NCI-H510A (cell line): Measurements from ENCODE around the gene CLEC1B.
"Not testable (repeated sequence)": the region's sequence is repeated elsewhere in the genome, so short reads cannot be mapped to it uniquely, and the experiment has no call there.

ENCODE experiments used
- DNase-seq: peaks from one replicate; lab custom pipeline; 2025; lab: John Stamatoyannopoulos, UW

Gene CLEC1B

DNA sequence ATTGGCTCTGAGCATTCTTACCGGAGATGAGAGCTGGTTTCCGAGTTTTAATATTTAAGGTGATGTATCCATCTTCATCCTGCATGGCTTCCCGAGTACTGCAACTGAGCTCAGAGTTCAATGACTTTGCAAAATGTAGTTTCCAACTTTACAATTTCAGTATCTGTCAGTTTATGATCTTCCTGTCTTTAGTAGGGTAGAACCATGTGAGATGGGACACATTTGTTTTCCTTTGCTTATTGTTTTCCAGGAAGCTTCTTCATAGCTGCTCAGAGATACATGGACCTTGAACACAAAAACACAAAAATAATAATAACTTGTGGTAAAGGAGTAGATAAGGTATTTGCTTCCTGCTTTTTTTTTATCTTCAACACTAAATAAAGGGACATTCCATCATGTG, at the start of gene CLEC1B:
CLEC1B (minus strand) TSS at position 106 of the 400 bp plus-strand sequence; CDS start at position 85, 21 bp downstream.
- DNase-seq = no peak

DNA sequence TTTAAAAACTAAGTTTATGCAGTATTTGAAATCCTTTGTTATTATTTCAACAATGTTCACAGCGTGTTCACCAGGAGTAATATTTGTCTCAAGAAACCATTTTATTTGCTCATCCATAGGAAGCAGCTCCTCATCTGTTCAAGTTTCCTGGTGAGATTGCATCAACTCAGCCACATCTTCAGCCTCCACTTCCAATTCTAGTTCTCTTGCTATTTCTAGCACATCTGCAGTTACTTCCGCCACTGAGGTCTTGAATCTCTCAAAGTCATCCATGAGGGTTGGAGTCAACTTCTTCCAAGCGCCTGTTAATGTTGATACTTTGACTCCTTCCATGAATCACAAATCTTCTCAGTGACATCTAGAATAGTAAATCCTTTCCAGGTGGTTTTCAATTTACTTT, 49.6 kb upstream of the CLEC1B start:
- DNase-seq = no peak

DNA sequence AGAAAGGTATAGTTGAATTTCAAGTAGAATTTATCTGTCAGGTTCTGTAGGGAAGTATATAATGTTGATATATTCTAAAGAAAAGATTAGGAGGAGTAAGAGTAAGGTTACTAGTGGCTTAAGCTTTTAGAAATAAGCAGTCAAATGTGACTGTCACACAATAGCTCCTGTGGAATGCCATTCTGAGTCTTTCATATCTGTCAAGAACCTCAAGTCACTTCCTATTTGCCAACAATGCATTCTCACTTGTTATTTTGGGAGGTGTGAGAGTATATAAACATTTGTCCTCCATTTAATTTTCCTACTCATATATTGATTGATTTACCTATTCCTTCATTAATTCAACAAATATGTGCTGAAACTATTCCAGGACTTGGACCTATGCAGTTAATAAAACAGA, 43.2 kb upstream of the CLEC1B start:
- no peak for DNase-seq

DNA sequence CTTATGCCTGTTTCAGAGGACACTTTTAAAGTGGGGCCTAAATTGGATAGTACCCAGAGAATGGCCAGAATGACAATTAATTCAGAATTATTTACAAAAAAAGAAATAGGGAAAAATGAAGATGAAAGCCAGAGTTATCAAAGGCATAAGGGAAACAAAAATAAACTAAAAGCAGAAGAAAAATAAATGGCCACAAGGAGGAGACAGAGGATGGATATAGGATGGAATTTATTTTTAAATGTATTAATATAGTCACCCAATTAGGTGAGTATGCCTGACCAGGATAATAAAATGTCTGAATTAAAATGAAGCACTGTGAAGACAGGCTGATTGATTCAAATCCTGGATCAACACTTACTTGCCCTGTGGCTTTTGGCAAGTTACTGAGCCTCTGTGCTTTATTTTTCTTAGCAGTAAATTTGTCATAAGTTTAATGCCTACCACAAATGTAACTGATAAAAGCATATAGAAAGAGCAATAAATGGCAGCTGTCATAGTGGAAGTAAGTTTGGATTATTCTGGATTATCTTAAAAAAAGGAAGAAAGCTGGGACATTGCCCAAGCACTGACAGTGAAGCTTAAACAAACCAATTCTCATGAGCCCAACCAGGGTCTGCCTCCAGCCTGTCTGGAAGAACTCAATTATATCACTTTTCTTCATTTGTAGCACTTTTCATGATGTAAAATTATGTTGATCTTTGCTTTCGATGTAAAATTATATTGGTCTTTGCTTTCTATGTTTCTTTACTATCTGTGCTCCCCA, 35.0 kb upstream of the CLEC1B start:
- DNase-seq = no peak

DNA sequence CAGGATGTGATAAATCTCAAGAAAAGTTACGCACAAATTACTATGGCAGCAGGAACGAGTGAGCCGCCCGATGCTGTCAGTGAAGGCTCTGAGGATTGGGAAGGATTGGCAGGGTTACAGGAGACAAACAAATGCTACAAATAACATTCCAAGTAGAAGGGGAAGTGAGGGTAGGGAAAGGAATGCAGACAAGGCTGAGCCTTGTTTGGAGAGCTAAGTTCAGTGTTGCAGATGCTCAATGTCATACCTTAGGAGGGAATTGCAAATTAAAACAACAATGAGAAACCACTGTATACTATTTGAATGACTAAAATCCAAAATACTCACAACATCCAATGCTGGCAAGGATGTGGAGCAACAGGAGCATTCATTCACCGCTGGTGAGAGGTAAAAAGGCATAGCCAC, 32.9 kb upstream of the CLEC1B start:
- DNase-seq = no peak

DNA sequence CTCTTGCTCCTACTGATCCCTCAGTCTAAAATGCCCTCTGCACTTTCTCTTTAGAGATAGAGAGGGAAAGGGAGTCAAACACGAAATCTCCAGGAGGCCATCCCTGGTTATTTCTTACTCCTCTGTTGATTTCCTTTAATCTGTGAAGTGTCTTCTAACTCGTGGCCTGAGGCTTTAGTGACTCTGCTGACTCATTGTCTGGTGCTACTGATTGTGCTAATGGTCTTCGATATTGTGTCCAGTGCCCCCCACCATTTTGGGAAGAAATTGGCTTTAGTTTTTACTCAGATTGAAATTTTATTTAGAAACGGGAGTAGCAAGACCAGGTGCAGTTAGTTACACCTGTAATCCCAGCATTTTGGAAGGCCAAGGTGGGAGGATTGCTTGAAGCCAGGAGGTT, 32.4 kb upstream of the CLEC1B start:
- no peak for DNase-seq

DNA sequence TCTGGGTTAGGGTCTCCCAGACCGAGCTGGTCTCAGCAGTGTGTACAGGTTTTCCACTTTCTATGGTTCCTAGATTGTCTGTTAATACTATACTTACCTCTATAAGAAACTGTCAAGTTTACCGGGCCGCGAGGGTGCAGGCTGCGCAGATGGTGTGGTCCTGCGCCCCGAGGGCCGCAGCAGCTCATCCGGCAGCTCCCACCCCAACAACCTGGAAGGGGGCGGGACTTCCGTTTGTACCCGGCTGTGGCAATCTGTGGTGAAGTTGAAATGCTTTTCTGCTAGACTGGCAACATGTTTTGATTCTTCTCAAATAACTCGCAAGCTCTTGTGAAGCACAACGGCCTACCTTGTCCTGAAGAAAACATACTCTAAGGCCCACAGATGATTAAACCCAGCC, 31.5 kb upstream of the CLEC1B start, which contains the start of gene CLEC9A:
CLEC9A (plus strand) TSS at position 237 of the 400 bp plus-strand sequence. CDS start 22,006 bp downstream, outside the sequence.
- DNase-seq = no peak

DNA sequence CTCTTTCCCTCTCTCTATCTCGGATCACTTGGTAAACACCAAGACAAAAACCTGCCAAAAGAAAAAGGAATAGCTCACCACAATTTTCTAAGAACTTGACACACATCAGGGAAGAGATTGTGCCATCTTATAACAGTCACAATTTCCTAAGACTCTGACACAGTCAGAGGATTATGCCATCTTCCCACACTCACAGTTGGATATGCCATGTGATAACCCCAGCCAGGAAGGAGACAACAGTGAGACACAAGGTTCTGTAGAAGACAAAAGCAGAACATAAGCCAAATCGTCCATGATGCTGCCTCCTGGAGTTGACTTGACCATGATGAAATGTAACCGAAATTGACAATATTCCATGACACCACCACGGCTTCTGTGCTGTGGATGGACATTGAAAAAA, 28.8 kb upstream of the CLEC1B start:
- no peak for DNase-seq

DNA sequence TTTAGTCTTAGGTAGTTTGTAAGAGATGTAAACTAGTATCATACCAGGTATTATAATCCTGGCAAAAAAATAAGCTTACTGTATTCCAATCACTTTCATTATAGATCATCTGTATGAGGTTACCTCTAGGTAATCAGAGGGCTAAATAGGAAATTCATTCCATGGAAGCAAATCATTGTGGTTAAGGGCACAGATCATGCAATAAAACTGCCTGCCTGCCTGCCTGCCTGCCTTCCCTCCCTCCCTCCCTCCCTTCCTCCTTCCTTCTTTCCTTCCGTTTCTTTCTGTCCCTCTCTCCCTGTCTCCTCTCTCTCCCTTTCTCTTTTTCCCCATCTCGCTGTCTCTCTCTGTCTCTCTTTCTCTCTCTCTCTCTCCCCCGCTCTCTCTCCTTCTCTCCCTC, 28.4 kb upstream of the CLEC1B start:
- DNase-seq = no peak

DNA sequence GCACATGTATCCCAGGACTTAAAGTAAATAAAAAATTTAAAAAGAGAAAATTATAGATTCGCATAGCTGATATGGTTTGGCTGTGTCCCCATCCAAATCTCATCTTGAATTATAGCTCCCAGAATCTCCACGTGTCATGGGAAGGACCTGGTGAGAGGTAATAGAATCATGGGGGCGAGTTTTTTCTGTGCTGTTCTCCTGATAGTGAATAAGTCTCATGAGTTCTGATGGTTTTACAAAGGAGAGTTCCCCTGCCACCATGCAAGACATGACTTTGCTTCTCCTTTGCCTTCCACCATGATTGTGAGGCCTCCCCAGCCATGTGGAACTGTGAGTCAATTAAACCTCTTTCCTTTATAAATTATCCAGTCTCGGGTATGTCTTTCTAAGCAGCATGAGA, 27.7 kb upstream of the CLEC1B start:
- DNase-seq = not testable (repeated sequence)

DNA sequence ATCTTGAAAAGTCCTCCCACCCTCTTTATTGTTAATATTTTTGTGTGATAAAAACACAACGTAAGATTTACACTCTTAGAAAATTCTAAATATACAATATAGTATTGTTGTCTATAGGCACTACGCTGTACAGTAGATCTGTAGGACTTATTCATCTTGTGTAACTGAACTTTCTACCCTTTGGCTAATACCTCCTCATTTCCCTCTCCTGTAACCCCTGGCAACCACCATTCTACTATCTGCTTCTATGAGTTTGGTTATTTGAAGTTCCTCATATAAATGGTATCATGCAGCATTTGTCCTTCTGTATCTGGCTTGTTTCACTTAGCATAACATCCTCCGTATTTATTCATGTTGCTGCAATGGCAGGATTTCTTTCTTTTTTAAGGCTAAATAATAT, 26.3 kb upstream of the CLEC1B start:
- no peak for DNase-seq

DNA sequence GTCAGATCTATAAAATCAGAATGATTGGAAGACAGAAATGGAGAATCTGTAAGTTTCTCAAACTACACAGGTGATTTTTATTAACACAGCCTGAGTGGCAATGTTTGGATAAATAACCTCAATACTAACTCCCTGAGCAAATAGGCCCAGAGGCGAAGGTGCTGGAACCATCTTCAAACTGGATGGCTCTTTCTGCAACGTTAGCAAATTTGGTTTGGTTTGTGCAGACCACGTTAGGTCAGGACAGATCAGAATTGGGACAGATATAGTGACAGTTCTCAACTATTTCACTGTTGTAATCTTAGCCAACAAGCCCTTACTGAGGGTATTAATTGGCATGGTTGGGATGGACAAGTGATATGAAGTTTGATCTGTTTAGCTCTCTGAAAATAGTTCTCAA, 22.4 kb upstream of the CLEC1B start:
- no peak for DNase-seq

DNA sequence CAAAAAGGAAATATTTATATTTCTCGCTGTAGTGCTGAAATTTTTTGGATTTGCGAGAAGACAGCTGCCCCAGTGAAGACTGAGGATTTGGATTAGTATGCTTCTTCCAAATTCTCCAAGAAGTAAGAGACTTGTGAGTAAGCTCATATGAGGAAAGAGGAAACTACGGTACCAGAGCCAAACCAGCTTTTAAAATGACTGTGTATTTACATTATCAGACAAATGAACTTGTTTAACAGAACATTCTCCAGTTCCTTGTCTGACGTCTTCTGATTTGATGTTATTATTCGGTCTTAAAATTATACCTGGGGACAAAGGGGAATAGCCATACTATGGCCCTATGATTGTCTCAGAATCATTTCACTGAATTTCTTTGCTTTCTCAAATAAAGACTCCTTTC, 19.5 kb upstream of the CLEC1B start:
- DNase-seq = no peak

DNA sequence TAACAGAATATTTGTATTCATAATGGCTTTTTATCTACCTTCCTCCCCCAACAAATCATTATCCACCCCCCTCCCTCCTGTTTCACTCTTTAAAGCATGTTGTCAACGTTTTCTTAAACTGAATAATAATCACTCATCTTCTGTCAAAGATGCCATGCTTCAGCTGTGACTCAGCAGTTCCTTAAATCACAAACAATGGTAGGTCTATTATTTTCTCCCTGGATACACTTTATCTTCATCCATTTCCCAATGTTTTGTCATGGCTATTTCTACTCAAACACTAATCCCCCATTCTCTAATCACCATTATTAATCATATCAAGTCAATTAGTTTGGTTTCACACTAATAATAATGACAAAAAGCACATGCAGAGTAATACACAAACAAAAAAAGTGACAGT, 18.0 kb upstream of the CLEC1B start:
- no peak for DNase-seq

DNA sequence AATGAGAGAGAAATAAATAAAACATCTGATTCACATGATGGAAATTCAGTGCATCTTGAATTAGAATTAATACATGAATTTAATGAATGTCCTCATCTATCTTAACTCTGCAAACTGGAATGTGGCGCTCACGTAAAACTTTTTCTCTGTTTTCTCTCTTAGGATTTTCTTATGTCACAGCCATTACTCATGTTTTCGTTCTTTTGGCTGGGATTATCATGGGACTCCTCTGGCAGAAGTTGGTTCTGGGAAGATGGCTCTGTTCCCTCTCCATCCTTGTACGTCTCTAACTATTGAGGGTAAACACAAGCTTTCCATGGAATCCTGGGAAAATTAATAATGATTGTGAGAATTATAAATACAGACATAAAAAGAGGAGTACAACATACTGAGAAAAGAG, 16.5 kb upstream of the CLEC1B start:
- DNase-seq = no peak

DNA sequence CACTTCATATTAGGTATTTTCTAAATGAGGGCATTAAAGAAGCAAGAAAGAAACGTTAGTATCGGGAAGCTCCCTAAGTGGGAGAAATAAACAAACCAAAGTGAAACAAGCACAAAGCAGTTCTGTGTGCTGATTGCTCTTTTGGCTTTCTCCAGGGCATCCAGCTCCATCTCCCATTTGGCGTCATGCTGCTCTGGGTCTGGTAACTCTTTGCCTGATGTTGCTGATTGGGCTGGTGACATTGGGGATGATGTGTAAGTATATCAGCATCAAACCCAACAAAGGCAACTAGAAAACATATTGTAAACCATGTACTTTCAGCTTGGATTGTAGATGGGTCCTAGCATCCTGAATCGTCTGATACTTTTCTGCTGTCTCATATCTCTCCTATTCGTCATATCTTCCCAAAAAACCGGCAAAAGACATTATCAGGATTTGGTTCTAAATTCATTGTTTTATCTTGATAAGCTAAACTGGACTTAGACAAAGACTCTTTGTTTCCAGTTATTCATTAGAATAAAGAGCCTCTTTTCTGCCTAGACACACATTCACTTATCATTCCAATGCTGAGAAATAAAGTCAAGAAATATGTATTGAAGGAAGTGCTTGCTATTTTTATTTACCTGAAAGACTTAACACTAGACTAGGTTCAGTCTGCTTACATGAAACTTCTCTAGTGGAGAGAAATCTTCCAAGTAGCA, 13.9 kb upstream of the CLEC1B start:
- no peak for DNase-seq

DNA sequence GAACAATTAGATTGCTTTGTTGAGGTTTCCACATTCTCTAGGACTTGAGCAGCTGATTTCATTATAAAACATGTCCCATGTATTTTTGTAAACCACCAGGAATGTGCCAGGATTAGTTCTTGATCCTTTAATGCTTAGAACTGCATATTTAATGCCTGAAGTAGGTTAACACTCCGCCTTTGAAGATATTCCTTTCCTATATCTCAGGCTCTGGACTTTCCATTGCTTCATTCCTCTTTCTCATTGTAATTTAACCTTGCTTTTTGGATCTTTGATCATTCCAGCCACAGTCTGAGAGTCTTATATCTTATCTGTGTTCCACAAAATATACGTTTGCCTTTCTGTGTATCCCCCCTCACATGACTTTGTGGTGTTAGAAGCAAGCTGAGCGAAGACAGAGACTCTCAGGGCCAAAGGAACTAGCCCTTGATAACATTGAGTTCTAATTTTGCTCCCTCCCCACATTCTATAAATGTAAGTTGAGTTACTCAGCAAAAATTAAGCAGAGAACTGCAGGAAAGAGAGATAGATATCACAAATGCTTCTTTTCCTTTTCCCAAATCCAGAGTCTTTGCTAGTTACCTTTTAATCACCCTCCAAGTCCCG, 2.4 kb upstream of the CLEC1B start:
- no peak for DNase-seq

DNA sequence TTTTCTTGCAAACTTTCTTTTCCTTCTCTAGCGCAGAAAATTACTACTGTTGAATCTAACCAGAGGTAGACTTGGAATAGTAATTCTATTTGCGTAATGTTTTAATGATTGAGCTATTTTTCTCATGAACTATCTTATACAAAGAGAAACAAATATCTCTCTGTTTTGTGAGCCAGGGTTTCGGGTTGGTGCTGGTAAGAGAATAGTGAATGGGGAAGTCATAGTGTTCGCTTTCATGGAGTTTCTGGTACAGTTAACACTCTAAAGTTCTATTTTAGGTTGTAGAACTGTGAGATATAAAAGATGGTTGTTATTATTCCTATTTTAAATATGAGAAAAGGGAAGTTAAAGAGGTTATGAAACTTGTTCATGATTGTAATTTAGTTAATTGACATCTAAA, 6.6 kb downstream of the CLEC1B start:
- no peak for DNase-seq

DNA sequence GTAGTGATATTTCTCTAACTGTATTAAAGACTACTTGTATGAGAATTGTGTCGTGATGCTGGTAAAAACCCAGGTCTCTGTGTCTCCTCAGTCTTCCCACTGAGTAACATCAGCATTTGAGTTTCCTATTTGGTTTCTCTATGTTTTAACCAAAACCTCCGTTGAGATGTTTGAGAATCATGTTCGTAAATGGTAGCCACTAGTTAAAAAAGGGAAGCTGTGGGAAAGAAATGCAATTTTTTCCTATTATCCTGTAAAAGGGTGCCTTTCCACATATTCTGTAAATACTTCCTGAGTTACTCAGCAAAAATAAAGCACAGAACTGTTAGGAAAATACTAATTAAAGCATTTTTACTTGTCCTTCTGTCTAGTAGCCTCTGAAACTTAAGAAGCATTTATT, 7.0 kb downstream of the CLEC1B start:
- DNase-seq = no peak

DNA sequence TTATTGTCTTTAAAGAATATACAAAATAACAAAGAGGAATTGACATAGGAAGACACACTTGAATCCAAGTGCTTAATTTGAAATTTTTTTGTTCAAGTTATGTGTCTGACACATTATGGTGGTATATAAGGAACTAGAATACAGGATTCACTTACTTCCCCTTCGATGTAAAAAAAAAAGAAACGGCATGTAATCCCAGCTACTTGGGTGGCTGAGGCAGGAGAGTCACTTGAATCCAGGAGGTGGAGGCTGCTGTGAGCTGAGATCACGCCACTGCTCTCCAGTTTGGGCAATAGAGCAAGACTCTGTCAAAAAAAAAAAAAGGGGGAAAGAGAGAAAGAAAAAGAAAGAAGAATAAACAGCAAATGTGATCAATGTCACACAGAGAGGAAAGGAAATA, 18.8 kb downstream of the CLEC1B start:
- DNase-seq = no peak

DNA sequence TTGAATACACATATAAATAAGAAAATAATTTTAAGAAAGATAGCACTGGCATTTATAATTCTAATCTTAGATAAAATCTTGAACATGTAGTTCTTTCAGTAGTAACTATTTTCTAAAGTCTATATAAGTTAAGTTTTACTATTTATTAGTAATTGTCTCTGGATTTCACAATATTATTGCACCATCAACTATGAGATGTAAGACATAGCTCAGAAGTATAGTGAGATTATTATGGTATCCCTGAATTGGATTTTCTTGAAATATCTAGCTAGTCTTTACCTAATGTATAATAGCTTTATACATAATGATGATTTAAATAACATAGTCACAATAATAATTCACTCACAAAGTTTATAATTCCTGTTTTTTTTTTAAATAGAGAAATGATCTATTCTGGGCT, 21.0 kb downstream of the CLEC1B start:
- no peak for DNase-seq

DNA sequence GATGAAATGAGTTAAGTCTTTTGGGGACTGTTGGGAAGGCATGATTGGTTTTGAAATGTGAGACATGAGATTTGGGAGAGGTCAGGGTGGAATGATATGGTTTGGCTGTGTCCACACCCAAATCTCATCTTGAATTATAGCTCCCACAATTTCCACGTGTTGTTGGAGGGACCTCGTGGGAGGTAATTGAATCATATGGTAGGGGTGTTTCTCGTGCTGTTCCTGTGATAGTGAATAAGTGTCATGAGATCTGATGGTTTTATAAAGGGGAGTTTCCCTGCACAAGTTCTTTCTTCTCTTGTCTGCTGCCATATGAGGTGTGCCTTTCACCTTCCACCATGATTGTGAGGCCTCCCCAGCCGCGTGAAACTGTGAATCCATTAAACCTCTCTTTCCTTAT, 22.3 kb downstream of the CLEC1B start:
- not testable (repeated sequence) for DNase-seq

DNA sequence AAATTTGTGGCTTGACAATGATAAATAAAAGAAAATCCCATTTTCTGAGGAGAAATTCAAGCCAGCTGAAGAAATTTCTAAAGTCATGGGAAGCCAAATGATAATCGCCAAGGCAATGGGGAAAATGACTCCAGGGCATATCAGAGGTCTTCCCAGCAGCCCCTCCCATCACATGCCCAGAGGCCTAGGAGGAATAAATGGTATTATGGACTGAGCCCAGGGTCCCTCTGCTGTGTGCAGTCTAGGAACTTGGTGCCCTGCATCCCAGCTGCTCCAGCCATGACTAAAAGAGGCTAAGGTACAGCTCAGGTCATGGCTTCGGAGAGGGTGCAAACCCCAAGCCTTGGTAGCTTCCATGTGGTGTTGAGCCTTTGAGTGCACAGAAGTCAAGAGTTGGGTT, 23.3 kb downstream of the CLEC1B start:
- DNase-seq = no peak
